Caco-2 (cell line): ENCODE measurements around the gene ANTKMT. TPM values are rescaled to one million over a fixed set of nuclear protein-coding genes. Genes with fewer than 3 reads are reported as not detected.
A peak's percentile ranks its signal among the peaks of the same experiment; 100 is the strongest.

Source experiments
- Bru-seq: library from RNA; stranded (reverse); fragments of 400-500 nt; gene quantifications from one replicate; lab custom pipeline; 2021; lab: Mats Ljungman, UMichigan
- BruChase-seq, 2 experiments: library from RNA; stranded (reverse); fragments of 400-500 nt; gene quantifications; one replicate each; lab custom pipeline; 2021; lab: Mats Ljungman, UMichigan
- BruUV-seq: library from RNA; stranded (reverse); fragments of 400-500 nt; replicated peaks from 2 replicates; lab custom pipeline; 2021; lab: Mats Ljungman, UMichigan
- CTCF ChIA-PET: fragments of 300-600 bp; sonication (Branson Sonifier 250); formaldehyde crosslinking; loops from one replicate; lab custom pipeline; 2022; ENCODE audit warnings: antibody characterized with exemption; lab: Charles Lee
- POLR2A ChIA-PET: fragments of 300-600 bp; sonication (Branson Sonifier 250); formaldehyde crosslinking; loops from one replicate; lab custom pipeline; 2022; ENCODE audit warnings: antibody characterized with exemption; lab: Charles Lee
- DNase-seq, 2 experiments: peaks; one replicate each; pipeline versions ENCODE4 v3.0.0 to v3.0.0-alpha.2; 2020 to 2022
- H3K27me3 ChIP-seq: replicated peaks from 2 replicates; pipeline ENCODE4 v1.6.0; 2011; ENCODE audit warnings: low read length; ENCODE audit not compliant: control insufficient read depth, insufficient read depth
- H3K36me3 ChIP-seq: 2 replicates; pipeline ENCODE4 v1.5.1; 2011; ENCODE audit warnings: low read length; ENCODE audit not compliant: control insufficient read depth, insufficient read depth
- H3K4me1 ChIP-seq: fragments of 250-450 bp; sonication (Bioruptor Pico); 2 replicates; pipeline ENCODE4 v1.5.1; 2020; ENCODE audit warnings: mild to moderate bottlenecking
- H3K4me3 ChIP-seq: 2 replicates; pipeline ENCODE4 v1.5.1; 2011; ENCODE audit warnings: low read depth, mild to moderate bottlenecking, control low read depth, low read length
- H3K9me3 ChIP-seq: fragments of 250-450 bp; sonication (Bioruptor Pico); 2 replicates; pipeline ENCODE4 v1.5.1; 2020; ENCODE audit warnings: mild to moderate bottlenecking, moderate library complexity
- H3K27ac Mint-ChIP-seq: one replicate; pipeline ENCODE4 v1.8.0; 2022; ENCODE audit warnings: mixed read lengths; ENCODE audit not compliant: unreplicated experiment
- H3K27me3 Mint-ChIP-seq: one replicate; pipeline ENCODE4 v1.8.0; 2022; ENCODE audit warnings: mixed read lengths; ENCODE audit not compliant: insufficient read depth, unreplicated experiment
- H3K36me3 Mint-ChIP-seq: one replicate; pipeline ENCODE4 v1.8.0; 2022; ENCODE audit warnings: mild to moderate bottlenecking, mixed read lengths; ENCODE audit not compliant: insufficient read depth, unreplicated experiment
- H3K4me1 Mint-ChIP-seq: one replicate; pipeline ENCODE4 v1.8.0; 2022; ENCODE audit warnings: low read depth, mixed read lengths; ENCODE audit not compliant: unreplicated experiment
- H3K4me3 Mint-ChIP-seq: one replicate; pipeline ENCODE4 v1.8.0; 2022; ENCODE audit warnings: mild to moderate bottlenecking, moderate library complexity, mixed read lengths; ENCODE audit not compliant: unreplicated experiment
- H3K9me3 Mint-ChIP-seq: one replicate; pipeline ENCODE4 v1.8.0; 2022; ENCODE audit warnings: mixed read lengths; ENCODE audit not compliant: unreplicated experiment
- intact Hi-C: fragments of 100-400 bp; cut with micrococcal nuclease; formaldehyde crosslinking; loops from one replicate; pipeline ENCODE4 v1.10.0; 2022; ENCODE audit not compliant: unreplicated experiment
- long read RNA-seq: library from polyadenylated mRNA; stranded (forward); transcript quantifications from one replicate; pipeline ENCODE4 v2.0.0, GENCODE V29; 2022
- total RNA-seq: library from RNA; stranded (reverse); gene quantifications from 2 replicates; pipeline ENCODE4 v1.2.3, GENCODE V29; 2022
- TF ChIP-seq, protein P1 (sequence below), 2 experiments: fragments of 200-600 bp in 1 of 2; IDR thresholded peaks; 1 replicate in 1 of 2; 2 replicates in 1 of 2; pipeline versions ENCODE4 v1.5.1 to v1.8.0; 2011 to 2022; ENCODE audit warnings: antibody characterized with exemption in 1 of 2, control low read depth in 1 of 2, inconsistent platforms in 1 of 2, low read depth in 1 of 2, low read length in 1 of 2, mild to moderate bottlenecking in 1 of 2, moderate library complexity in 1 of 2; ENCODE audit not compliant: insufficient read depth in 1 of 2, severe bottlenecking in 1 of 2, unreplicated experiment in 1 of 2

The ANTKMT gene, protein sequence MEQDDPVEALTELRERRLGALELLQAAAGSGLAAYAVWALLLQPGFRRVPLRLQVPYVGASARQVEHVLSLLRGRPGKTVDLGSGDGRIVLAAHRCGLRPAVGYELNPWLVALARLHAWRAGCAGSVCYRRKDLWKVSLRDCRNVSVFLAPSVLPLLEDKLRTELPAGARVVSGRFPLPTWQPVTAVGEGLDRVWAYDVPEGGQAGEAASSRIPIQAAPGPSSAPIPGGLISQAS
- 39.7 and 42.6 TPM in 2 replicates for total RNA-seq
- Bru-seq, nascent RNA = percentile 54 among the genes with signal in this experiment
- BruChase-seq, experiment 1, labeled RNA remaining after a 2-hour chase = percentile 56 among the genes with signal in this experiment
- percentile 69 among the genes with signal in this experiment for BruChase-seq, experiment 2, labeled RNA remaining after a 6-hour chase
- long read RNA-seq, transcript FAM173A-207 (5 exons, 1,052 nt) = major isoform, 19 of 49 reads
- long read RNA-seq, transcript FAM173A-205 (3 exons, 1,686 nt) = minor isoform, 5 of 49 reads
- long read RNA-seq, transcript FAM173A-201 (4 exons, 806 nt) = minor isoform, 7 of 49 reads
- long read RNA-seq, partial matches to known transcripts = 7 of 49 reads
- long read RNA-seq, other reads (novel, unspliced or antisense) = 5 of 49 reads

DNA sequence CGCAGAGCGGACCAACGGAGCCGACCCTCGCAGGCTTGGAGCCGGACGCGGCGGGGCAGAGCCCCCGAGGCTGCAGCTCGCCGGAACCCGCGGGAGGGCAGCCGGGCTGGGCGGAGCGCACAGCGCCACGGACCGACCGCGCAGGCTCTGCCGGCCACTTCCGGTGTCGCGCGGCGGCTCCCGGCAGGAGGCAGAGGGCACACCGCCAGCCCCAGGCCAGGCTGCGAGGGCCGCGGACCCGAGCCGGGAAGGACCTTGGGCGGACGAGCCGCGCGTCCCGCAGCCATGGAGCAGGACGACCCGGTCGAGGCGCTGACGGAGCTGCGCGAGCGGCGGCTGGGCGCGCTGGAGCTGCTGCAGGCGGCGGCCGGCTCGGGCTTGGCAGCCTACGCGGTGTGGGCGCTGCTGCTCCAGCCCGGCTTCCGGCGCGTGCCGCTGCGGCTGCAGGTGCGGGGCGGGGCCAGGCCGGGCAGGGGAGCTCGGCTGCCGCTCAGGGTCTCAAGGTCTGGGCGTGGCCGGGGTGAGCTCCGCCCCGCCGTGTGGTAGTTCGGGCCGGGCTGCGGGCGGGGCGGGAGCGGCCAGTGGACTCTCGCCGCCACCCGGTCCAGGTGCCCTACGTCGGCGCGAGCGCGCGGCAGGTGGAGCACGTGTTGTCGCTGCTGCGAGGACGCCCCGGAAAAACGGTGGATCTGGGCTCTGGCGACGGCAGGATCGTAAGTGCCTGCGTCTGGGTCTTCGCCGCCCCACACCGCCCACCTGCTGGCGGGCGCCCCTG lies at the start of gene ANTKMT:
TSS of gene ANTKMT (plus strand) at position 157 of the 775 bp plus-strand sequence. CDS start at position 286, 129 bp downstream.
- peaks cover 24% of the 10 kb centered on the region for H3K4me1 ChIP-seq
- no peaks in the 10 kb centered on the region for H3K27me3 ChIP-seq
- H3K4me3 Mint-ChIP-seq = peak within 1 kb of the TSS; percentile 73
- peaks cover 3% of the 10 kb centered on the region for H3K36me3 Mint-ChIP-seq
- H3K9me3 ChIP-seq = no peaks in the 10 kb centered on the region
- ChIA-PET CTCF (interaction anchor here (0.6 to 1.7 kb wide), 2 partner anchors 9 to 67 kb away, joined by 4 to 13 read pairs; partner anchors contain the start of genes CHTF18 and RPUSD1), POLR2A (interaction anchor here (0.6 to 2.4 kb wide), 11 partner anchors 9 to 67 kb away, joined by 3 to 12 read pairs (median 4); partner anchors contain the start of genes CHTF18, CIAO3, FBXL16 and RHBDL1)
- intact Hi-C loops = no loop called here
- H3K36me3 ChIP-seq = no peaks in the 10 kb centered on the region
- peak within 1 kb of the TSS; percentile 39 for H3K27ac Mint-ChIP-seq
- H3K9me3 Mint-ChIP-seq = no peaks in the 10 kb centered on the region
- no TSS peak for BruUV-seq
- H3K4me3 ChIP-seq = peak within 1 kb of the TSS; percentile 86
- TF ChIP-seq, protein P1, sequence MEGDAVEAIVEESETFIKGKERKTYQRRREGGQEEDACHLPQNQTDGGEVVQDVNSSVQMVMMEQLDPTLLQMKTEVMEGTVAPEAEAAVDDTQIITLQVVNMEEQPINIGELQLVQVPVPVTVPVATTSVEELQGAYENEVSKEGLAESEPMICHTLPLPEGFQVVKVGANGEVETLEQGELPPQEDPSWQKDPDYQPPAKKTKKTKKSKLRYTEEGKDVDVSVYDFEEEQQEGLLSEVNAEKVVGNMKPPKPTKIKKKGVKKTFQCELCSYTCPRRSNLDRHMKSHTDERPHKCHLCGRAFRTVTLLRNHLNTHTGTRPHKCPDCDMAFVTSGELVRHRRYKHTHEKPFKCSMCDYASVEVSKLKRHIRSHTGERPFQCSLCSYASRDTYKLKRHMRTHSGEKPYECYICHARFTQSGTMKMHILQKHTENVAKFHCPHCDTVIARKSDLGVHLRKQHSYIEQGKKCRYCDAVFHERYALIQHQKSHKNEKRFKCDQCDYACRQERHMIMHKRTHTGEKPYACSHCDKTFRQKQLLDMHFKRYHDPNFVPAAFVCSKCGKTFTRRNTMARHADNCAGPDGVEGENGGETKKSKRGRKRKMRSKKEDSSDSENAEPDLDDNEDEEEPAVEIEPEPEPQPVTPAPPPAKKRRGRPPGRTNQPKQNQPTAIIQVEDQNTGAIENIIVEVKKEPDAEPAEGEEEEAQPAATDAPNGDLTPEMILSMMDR (IDR thresholded peaks at IDR 0.05; ENCODE audit: insufficient read depth in 1 of 2, low read depth in 1 of 2, low read length in 1 of 2, severe bottlenecking in 1 of 2, unreplicated experiment in 1 of 2) = no peak
- H3K4me1 Mint-ChIP-seq = no peaks in the 10 kb centered on the region
- no peaks in the 10 kb centered on the region for H3K27me3 Mint-ChIP-seq
- DNase-seq = peak; percentile 89 to 95

DNA sequence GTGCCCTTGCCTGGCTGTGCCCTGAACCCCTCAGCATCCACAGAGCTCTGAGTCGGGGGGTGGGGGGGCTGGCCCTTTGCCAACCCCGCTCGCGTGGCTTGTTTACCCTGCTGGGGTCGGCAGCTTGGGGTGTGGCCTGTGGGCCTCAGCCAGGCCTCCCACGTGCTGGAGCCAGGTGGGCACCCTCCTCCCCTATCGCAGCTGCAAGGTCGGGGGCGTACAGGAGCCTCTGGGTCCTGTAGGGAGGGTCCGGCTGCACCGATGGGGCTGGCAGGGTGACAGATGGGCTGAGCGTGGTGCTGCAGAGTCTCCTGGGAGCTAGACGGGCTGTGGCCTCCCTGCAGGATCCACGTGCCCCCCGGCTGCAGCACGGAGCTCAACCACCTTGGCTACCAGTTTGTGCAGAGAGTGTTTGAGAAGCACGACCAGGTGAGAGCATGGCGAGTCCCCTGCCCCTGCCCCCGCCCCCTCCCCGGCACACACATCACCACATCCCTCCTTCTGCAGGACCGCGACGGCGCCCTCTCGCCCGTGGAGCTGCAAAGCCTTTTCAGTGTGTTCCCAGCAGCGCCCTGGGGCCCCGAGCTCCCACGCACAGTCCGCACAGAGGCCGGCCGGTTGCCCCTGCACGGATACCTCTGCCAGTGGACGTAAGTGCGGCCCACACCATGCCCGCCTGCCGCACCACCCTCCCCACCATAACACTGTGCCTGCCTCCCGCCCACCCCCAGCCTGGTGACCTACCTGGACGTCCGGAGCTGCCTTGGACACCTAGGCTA lies 49.4 kb upstream of the ANTKMT start:
- Mint-ChIP-seq H3K27ac (no peak overlapping the region), H3K27me3 (no peaks in the 10 kb centered on the region), H3K4me3 (peak overlapping the region; percentile 40), H3K9me3 (no peaks in the 10 kb centered on the region), H3K4me1 (no peaks in the 10 kb centered on the region), H3K36me3 (peaks cover 17% of the 10 kb centered on the region)
- intact Hi-C loops = no loop called here
- no TSS peak for BruUV-seq
- Histone ChIP-seq H3K36me3 (peaks cover 5% of the 10 kb centered on the region), H3K4me3 (no peak overlapping the region), H3K9me3 (no peaks in the 10 kb centered on the region), H3K4me1 (no peaks in the 10 kb centered on the region; the same call in 1 of the 2 replicates), H3K27me3 (no peaks in the 10 kb centered on the region)
- TF ChIP-seq, protein P1 (IDR thresholded peaks at IDR 0.05; ENCODE audit: insufficient read depth in 1 of 2, low read depth in 1 of 2, low read length in 1 of 2, severe bottlenecking in 1 of 2, unreplicated experiment in 1 of 2) = no peak
- POLR2A ChIA-PET = no interaction called here
- no peak for DNase-seq
- CTCF ChIA-PET = interaction anchor here (0.6 kb wide), 1 partner anchor 9 kb away, joined by 5 read pairs; the partner anchor contains the start of gene STUB1
